ENCODE measurements around the gene NR5A2.

- TF ChIP-seq CTCF (conservative IDR thresholded peaks at IDR 0.05; ENCODE audit: low read length) (no peak), EZH2phosphoT487 (IDR thresholded peaks at IDR 0.05; ENCODE audit: borderline replicate concordance) (no peak)
Observed at GRCh38 chr1:200079232-200079940, 51.9 kb downstream of the NR5A2 start.
